DMS153 treated with DMSO at 0.1 percent for 48 hours (cell line): ENCODE results near the gene MYL11.
"Not testable (repeated sequence)": the region's sequence is repeated elsewhere in the genome, so short reads cannot be mapped to it uniquely, and the experiment has no call there.

ENCODE experiments used
- DNase-seq: peaks from one replicate; lab custom pipeline; 2025; ENCODE audit not compliant: unreplicated experiment; lab: John Stamatoyannopoulos, UW

The MYL11 gene

DNA sequence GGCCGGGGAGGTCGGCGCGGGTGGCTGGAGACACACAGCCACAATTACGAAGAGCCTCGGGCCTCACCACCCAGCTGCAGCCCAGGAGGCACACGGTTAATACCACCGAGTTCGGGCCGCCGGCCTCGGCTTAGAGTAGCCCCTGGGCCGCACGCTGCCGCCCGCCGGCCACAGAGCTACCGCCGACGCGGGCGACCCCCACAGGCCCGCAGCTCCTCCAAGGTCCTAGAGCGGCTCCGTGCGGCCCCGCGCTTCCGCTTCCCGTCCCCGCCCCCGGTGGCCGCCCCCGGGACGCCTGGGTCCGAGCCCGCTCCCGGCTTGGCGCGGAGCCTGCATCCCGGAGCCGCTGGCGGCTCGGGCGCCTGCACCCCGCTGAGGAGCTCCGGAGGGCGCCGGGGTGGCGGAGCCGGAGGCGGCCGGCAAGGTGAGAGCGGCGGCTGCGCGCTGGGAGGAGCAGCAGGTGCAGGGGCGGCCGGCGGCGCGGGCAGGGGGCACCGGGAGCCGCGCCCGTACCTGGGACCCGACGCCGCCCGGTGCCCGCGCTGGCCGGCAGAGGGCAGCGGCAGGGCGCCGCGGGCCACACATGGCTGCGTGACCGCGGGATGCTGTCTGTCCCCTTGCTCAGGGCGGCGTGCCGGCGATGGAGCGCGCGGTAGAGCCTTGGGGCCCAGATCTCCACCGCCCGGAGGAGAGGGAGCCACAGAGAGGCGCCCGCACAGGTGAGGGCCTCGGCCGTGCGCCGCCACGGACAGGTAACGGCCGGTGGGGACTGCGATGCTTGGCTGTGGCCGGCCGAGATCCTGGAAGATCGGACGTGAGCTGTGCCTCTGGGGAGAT is 20.8 kb downstream of the MYL11 start, which contains the start of gene ZNF48:
TSS of gene ZNF48 (plus strand) at position 266 of the 837 bp plus-strand sequence. CDS start at position 641, 375 bp downstream.
- peak; percentile 77 for DNase-seq

DNA sequence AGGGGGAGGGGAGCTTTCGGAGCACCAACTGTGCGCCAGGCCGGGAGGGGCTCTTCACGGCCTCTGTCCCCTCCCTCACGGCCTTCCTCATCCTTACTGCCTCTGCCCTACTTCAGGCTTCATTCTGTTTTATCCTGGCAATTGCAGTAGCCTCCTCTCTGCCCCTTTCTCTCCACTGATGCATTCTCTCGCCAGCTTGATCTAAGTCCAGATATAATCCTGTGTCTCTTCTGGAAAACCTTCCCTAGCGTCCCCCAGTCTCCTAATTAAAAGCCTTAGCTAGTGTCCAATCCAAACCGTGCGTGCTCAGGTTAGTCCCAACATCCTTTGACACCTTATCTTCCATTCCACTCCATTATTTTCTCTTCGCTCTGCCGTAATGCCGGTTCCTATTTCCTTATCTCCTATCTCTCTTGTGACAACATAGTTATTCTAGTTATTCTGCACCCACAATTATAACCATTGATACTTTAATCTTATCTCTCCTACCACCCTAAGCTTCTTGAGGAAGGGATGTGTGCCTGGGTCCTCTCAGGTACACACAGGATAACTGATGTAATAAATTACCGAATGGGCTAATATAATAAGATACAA is 21.5 kb downstream of the MYL11 start:
- DNase-seq: no peak

- DNase-seq: not testable (repeated sequence)
Measured at GRCh38 chr16:30396627-30397026, 22.0 kb downstream of the MYL11 start.

DNA sequence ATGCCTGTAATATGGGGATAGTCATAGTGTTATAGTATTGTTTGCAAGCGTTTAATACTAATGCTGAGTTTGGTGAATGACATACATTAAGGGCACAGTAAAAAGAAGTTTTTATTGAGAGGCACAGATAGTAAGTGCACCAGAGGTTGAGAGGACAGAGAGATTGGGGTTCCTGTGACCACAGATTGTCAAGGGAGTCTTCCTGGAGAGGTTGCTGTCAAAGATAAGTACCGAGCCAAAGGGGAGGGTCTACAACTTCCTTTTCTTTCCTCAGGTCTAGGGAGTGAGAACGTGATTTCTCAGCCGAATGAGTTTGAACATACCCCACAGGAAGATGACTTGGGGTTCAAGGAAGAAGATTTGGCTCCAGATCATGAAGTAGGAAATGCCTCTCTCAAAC is 22.5 kb downstream of the MYL11 start:
- DNase-seq: no peak

DNA sequence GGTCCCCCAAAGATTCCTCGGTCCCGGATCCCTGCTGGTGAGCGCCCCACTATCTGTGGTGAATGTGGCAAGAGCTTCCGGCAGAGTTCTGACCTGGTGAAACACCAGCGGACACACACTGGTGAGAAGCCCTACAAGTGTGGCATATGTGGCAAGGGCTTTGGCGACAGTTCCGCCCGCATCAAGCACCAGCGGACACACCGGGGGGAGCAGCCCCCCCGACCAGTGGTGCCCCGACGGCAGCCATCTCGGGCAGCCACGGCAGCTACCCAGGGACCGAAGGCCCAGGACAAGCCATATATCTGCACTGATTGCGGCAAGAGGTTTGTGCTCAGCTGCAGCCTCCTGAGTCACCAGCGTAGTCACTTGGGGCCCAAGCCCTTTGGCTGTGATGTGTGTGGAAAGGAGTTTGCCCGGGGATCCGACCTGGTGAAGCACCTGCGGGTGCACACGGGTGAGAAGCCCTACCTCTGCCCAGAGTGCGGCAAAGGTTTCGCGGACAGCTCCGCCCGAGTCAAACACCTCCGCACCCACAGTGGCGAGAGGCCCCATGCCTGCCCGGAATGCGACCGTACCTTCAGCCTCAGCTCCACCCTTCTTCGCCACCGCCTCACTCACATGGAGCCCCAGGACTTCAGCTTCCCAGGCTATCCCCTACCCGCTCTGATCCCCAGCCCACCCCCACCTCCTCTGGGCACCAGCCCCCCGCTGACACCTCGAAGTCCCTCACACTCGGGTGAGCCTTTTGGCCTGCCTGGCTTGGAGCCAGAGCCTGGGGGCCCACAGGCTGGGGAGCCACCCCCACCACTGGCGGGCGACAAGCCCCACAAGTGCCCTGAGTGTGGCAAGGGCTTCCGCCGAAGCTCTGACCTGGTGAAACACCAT is 23.4 kb downstream of the MYL11 start:
- DNase-seq: no peak

GRCh38 chr16:30398661-30399434 is 24.2 kb downstream of the MYL11 start:
- no peak for DNase-seq

DNA sequence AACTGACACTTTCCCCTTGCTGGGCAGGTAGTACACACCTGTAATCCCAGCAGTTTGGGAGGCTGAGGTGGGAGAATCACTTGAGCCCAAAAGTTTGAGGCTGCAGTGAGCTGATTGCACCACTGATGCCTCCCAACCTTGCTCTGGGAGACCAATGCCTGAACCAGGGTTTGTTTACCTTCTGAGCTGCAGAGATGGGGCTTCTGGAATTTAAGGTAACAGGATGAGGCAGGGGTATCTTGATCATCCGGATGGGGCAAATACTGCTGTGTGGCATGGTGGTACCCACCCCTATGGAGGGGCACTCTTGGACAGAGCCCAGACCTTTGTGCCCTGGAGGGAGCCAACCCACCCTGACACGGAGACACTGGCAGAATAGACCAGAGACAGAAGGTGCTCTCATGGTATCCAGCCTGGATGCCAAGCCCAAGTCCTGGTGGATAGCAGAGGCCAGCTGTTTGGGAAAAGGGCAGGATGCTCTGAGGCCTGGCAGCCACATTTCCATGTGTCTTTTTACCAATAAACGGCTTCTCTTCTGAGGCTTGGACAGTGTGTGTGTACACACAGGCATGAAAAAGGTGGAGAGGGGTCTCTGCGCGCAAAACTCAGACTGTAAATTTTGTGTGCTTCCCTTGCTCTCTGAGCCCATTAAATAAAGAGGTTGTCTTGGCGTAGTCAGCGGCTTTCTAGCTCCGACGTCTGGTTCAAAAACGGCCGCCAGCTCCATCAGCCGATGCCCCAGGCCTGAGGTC is 25.0 kb downstream of the MYL11 start:
- DNase-seq: no peak

DNA sequence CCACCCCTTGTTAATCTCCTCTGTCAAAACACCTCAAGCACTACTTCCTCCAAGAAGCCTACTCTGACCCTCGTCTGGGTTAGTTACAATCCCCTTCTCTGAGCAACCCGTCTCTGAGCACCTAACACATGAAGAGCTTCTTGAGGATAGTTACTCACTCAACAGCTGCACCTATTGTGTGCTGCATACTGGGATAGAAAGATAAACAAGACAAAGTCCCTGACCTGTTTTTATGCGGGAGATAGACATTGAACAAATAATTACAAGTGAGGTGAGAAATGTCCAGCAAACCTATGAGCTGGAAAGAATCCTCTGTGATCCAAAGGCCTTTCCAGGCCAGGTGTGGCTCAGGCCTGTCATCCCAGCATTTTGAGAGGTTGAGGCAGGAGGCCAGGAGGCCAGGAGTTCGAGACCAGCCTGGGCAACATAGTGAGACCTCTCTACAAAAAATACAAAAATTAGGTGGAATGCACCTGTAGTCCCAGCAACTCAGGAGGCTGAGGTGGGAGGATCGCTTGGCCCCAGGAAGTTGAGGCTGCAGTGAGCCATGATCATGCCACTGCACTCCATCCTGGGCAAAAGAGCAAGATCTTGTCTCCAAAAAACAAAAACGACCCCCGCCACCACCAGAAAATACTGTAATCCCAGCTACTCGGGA is 27.3 kb downstream of the MYL11 start:
- DNase-seq: no peak

- DNase-seq: no peak
Measured at GRCh38 chr16:30406795-30407101, 32.1 kb downstream of the MYL11 start.

GRCh38 chr16:30407102-30407803 is 32.7 kb downstream of the MYL11 start, which contains the start of gene ZNF771:
ZNF771 (plus strand) TSS chr16:30407606; CDS start chr16:30408054, 448 bp downstream.
- peak; percentile 86 for DNase-seq

- DNase-seq: no peak
Measured at GRCh38 chr16:30407804-30408534, 33.4 kb downstream of the MYL11 start.

- peak; percentile 78 for DNase-seq
Measured at GRCh38 chr16:30409125-30410060, 34.8 kb downstream of the MYL11 start.

DNA sequence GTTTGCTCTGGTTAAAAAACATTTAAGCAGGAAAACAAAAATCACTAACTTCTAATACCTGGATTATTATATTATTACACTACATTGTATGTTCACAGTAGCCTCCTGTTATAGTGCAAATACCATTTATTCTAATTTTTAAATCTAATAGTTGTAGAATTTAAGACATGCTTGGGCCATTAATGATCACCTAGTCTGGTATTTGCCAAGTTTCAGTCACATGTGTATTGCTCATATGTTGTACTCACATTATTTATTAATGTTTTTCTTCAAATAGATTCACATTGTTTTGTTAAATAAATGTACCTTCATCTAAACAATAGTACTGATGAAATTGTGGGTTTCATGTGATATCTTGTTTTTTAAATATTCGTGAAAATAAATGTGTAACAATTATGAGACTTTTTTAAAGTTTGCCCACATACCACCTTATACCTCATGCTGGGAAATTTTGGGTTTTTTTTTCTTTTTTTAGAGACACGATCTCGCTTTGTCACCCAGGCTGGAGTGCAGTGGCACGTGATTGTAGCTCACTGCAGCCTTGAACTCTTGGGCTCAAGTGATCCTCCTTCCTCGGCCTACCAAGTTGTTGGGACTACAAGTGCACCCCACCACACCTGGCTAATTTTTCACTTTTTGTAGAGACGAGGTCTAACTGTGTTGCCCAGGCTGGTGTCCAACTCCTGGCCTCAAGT is 38.7 kb downstream of the MYL11 start:
- no peak for DNase-seq

- no peak for DNase-seq
Measured at GRCh38 chr16:30414159-30414558, 39.6 kb downstream of the MYL11 start.

GRCh38 chr16:30416047-30416603 is 41.5 kb downstream of the MYL11 start:
- no peak for DNase-seq
